ENCODE data around the gene CASP9.
"Not testable (repeated sequence)": the region's sequence is repeated elsewhere in the genome, so short reads cannot be mapped to it uniquely, and the experiment has no call there.

The CASP9 gene

DNA sequence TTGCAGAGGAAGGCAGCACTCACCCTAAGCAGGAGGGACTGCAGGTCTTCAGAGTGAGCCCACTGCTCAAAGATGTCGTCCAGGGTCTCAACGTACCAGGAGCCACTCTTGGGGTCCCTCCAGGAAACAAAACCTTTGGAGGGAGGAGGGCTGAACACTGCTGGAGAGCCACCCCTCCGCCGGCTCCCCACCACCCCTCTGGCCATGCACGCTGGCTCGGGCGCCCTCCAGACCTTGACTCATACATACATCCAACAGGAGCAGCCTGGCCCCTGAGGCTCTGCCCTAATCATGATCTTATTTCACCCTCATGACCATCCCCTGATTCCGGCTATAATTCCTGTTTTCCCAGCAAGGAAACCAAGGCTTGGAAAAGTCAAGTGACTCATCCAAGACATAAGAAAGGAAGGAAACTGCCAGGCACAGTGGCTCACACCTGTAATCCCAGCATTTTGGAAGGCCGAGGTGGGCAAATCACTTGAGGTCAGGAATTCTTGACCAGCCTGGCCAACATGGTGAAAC is 30.1 kb downstream of the CASP9 start:
- DNase-seq, result no peak

- no peak for DNase-seq
Observed at GRCh38 chr1:15492596-15492995, 31.4 kb downstream of the CASP9 start.

DNA sequence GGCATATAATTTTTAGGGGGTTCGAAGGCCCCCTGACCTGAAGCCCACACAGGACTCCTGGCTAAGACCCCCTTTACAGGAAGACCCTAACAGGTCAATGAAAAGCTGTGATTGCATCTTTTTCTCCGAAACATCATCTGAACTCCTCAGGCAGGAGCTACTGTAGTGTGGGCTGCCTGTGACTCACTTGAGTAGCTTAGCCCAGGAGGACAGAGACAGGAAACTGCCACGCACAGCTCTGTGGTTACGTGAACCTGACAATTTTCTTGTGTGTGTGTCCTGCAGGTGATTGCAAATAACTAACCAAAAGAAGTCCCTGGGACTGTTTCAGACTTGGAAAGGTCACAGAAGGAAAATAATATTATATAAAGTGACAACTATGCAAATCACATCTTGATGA is 33.0 kb downstream of the CASP9 start:
- DNase-seq, result not testable (repeated sequence)

GRCh38 chr1:15489052-15489736 is 34.8 kb downstream of the CASP9 start:
- DNase-seq, result peak; percentile 40

DNA sequence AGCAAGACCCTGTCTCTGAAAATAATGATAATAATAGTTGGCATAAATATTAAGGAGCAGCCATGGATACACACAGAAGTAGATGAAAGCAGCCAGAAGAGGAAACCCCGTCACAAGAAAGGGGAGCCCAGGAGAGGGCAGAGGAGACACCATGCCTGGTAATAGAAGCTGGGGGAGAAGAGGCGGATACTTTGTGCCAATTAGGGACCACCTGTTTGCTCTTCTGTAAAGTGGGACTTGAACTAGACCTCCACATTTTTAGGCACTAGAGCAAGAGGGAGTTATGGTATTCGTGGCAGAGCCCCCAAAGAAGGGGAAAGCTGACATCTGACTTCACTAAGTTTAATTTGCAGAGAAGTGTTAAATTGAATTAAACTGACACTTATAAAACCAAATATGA is 35.6 kb downstream of the CASP9 start:
- no peak for DNase-seq

DNA sequence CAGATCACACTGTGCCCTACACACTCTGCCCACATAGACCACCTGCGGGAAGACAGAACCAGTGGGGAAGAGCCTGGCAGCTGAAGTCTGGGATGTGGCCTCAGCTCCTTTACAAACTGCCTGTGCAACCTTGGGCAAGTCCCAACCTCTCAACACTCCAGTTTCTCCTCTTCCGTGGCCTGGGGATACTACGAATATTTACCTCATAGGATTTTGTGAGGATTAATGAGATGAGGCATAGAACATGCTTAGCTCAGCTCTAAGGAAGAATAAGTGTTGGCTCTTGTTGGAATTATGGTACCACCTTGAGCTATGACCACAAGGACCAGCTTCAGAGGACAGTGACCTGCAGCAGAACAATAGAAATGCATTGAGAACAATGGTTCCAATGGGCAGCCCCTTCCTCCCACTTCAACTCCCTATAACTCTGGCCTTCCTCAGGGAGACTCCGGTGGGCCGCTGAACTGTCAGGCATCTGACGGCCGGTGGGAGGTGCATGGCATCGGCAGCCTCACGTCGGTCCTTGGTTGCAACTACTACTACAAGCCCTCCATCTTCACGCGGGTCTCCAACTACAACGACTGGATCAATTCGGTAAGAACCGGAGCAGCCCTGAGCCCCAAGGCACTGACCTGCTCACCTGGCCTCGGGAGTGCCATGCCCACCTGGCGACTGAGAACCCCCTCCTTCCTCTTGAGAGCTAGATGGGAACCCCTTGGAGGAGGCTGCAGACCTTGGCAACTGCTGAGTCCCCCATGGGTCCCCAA is 37.0 kb downstream of the CASP9 start:
- not testable (repeated sequence) for DNase-seq

- DNase-seq, result no peak
Observed at GRCh38 chr1:15485636-15486035, 38.4 kb downstream of the CASP9 start.

DNA sequence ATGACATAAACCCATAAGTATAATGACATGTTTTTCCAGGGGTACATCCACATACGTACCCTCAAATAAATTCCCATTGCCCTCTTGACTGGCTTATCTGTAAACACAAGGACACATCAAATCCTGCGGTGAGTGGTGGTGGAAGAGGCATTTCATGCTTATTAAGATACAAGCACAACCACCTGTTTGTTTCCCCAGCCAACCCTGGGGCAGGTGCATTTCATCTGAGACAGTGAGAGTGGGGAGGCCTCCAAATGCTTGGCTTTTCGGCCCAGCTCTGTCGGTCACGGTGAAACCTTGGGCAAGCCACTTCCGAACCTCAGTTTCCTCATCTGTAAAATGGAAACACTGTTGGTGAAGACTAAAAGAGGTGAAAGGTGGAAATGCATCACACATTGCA is 39.6 kb downstream of the CASP9 start:
- not testable (repeated sequence) for DNase-seq

GRCh38 chr1:15483971-15484370 is 40.0 kb downstream of the CASP9 start:
- DNase-seq, result no peak

- not testable (repeated sequence) for DNase-seq
Observed at GRCh38 chr1:15482983-15483543, 41.0 kb downstream of the CASP9 start.

DNA sequence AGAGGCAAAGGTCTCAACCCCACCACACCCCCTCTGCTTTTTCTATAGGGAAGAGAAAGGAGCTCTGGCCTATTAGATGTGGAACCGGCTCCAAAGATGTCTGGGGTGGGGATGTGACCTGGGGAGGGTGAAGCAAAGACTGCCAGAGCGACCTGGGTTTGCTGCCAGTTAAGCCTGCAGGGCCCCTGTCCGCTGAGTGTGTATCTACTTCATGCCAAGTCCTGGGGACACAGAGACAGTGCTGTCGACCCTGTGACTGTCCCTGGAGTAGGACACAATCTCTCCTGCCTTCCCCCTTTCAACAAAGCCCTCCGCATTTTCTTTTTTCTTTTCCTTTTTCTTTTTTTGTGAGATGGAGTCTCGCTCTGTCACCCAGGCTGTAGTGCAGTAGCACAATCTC is 41.6 kb downstream of the CASP9 start:
- not testable (repeated sequence) for DNase-seq

DNA sequence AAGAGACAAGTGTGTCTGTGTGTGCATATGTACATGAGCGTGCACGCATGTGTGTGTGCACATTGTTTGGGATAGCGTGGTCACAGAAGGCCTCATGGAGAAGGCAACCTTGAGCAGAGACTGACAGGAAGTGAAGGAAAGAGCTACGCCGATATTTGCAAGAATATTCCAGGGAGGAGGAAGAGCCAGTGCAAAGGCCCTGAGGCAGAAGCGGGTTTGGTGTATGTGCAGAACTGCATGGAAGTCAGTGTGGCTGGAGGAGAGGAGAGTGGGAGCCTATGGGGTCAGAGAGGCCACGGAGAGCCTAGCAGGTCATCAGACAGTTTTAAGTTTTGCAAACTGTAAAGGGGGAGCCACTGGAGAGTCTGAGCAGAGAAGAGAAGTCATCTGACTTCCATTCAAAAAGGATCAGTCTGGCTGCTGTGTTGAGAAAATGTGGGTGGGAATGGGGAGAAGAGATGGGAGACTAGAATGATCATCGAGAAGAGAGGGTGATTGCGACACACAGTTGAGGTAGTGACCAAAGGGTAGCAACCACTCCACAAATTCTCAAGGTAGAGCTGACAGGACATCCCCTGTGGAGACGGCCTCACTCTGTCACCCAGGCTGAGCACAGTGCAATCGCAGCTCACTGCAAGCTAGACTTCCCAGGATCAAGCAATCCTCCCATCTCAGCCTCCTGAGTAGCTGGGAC is 44.2 kb downstream of the CASP9 start:
- DNase-seq, result no peak

- no peak for DNase-seq
Observed at GRCh38 chr1:15477646-15478212, 46.3 kb downstream of the CASP9 start.

DNA sequence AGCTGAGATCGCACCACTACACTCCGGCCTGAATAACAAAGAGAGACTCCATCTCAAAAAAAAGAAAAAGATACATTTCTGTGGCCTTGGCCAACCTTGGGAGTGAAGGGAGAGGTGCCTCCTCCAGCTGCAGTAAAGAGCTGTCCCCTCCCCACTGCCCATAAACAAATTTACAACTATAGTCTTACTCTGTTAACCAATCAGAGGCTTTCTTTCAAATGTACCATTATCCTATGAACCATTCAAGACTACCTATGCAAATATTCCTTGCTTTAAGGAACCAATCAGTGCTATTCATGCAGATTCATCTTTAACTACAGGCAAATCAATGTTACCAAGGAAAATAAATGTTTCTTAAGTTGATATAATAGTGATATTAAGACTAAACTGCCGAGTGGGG is 47.1 kb downstream of the CASP9 start:
- no peak for DNase-seq

GRCh38 chr1:15475752-15476314 is 48.2 kb downstream of the CASP9 start, which contains the start of gene CELA2B:
CELA2B (plus strand) TSS chr1:15476104; CDS start chr1:15476126, 22 bp downstream.
- no peak for DNase-seq

- no peak for DNase-seq
Observed at GRCh38 chr1:15472587-15472986, 51.4 kb downstream of the CASP9 start.

GRCh38 chr1:15471723-15472122 is 52.3 kb downstream of the CASP9 start:
- DNase-seq, result not testable (repeated sequence)

DNA sequence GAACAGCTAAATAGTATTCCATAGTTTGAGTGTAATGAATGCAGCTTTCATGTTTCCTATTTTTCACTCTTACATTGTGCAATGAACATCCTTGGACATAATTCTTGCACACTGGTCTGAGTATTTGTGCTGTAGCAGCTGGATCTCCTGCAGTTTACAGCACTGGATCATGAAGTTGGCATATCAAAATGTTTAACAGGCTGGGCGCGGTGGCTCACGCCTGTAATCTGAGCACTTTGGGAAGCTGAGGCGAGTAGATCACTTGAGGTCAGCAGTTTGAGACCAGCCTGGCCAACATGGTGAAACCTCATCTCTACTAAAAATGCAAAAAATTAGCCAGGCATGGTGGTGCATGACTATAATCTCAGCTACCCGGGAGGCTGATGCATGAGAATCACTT is 52.9 kb downstream of the CASP9 start:
- DNase-seq, result not testable (repeated sequence)

DNA sequence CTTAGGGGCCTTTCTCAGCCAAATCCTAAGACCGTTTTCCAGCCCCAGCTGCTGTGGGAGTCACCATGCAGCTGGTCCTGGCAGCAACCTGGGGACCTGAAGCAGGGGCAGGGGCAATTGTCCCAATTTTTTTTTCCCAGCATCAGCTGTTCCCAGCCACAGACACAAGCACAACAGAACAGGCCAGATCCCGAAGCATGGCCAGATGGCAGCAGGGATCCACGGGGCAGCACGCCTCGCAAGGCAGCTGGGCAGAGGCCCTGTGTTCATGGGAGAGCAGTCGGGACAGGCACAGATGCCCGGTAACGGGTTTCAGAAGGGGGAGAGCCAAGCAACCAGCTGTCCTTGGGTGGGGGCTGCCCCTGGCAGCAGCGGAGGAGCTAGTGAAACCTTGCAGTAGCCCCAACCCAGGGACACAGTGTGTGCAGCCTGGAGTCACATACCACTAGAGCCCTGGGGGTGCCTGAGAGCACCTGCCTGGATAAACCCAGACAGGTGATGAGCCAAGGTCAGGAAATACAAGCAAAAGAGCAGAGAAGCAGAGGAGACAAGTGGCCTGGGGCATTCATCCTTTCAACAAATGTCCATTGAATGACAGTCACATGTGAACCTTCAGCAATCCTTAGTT is 54.1 kb downstream of the CASP9 start:
- not testable (repeated sequence) for DNase-seq

- no peak for DNase-seq
Observed at GRCh38 chr1:15469361-15469760, 54.7 kb downstream of the CASP9 start.

- no peak for DNase-seq
Observed at GRCh38 chr1:15468145-15468544, 55.9 kb downstream of the CASP9 start.

All from NCI-H187 treated with DMSO at 0.1 percent for 48 hours (cell line).